Vagina (tissue), 2 donors: ENCODE measurements around the gene NFATC2. TPM values are rescaled to one million over a fixed set of nuclear protein-coding genes. Genes with fewer than 3 reads are reported as not detected.

Source experiments
- DNase-seq, 2 donors: peaks; one replicate each; pipeline ENCODE4 v3.0.0-alpha.2; 2017; ENCODE audit errors: extremely low spot score in 2 of 2
- H3K27ac ChIP-seq: fragments of 200-600 bp; sonication (generic); one replicate; pipeline ENCODE4 v1.5.1; 2019
- H3K27me3 ChIP-seq: fragments of 200-600 bp; sonication (generic); one replicate; pipeline ENCODE4 v1.5.1; 2019
- H3K36me3 ChIP-seq, 2 donors: fragments of 200-600 bp; sonication (generic); one replicate each; pipeline ENCODE4 v1.5.1; 2017 to 2019
- H3K4me1 ChIP-seq: fragments of 200-600 bp; sonication (generic); one replicate; pipeline ENCODE4 v1.5.1; 2019
- H3K4me3 ChIP-seq, 2 donors: fragments of 200-600 bp; sonication (generic); 1 replicate in 1 of 2; 2 replicates in 1 of 2; pipeline ENCODE4 v1.5.1; 2016 to 2019
- H3K9me3 ChIP-seq: fragments of 200-600 bp; sonication (generic); one replicate; pipeline ENCODE4 v1.5.1; 2019
- CTCF ChIP-seq, 3 experiments: fragments of 450-650 bp in 2 of 3; fragments of 200-600 bp in 1 of 3; sonication (generic) in 1 of 3; IDR thresholded peaks; one replicate each; pipeline ENCODE4 v1.5.1; 2017 to 2019; ENCODE audit warnings: antibody characterized with exemption in 3 of 3, mild to moderate bottlenecking in 2 of 3, moderate library complexity in 2 of 3
- POLR2A ChIP-seq, 2 donors: fragments of 450-650 bp; IDR thresholded peaks; one replicate each; pipeline ENCODE4 v1.6.1; 2017; ENCODE audit warnings: antibody characterized with exemption in 2 of 2, mild to moderate bottlenecking in 2 of 2, moderate library complexity in 2 of 2
- POLR2AphosphoS5 ChIP-seq, 2 donors: sonication (generic); formaldehyde crosslinking; IDR thresholded peaks; one replicate each; pipeline ENCODE4 v1.9.0; 2017; ENCODE audit warnings: antibody characterized with exemption in 2 of 2, mild to moderate bottlenecking in 2 of 2, low read depth in 1 of 2; ENCODE audit not compliant: insufficient read depth in 1 of 2
- intact Hi-C: fragments of 100-400 bp; cut with DNase I; formaldehyde crosslinking; loops from one replicate; pipeline ENCODE4 v1.15.1; 2023
- total RNA-seq: library from RNA; depleted of rRNA; stranded (reverse); fragments of >200 nt; gene quantifications from one replicate; pipeline ENCODE4 v1.2.3, GENCODE V29; 2016

Gene NFATC2
- total RNA-seq, 1 donor from 2014 or later, result 7.4 TPM

GRCh38 chr20:51384875-51385274 lies 157.6 kb downstream of the NFATC2 start:
- Histone ChIP-seq H3K27ac (no peak overlapping the region), H3K36me3 (no peaks in the 10 kb centered on the region), H3K27me3 (no peaks in the 10 kb centered on the region), H3K9me3 (no peaks in the 10 kb centered on the region), H3K4me3 (no peak overlapping the region), H3K4me1 (peaks cover 22% of the 10 kb centered on the region)
- no peak for DNase-seq
- intact Hi-C loops, result loop anchor here (10.0 kb wide), 1 partner anchor 60 kb away; no protein-coding TSS in a partner anchor
- TF ChIP-seq POLR2AphosphoS5 (IDR thresholded peaks at IDR 0.05; ENCODE audit: insufficient read depth in 1 of 2, low read depth in 1 of 2) (no peak), POLR2A (IDR thresholded peaks at IDR 0.05) (no peak), CTCF (IDR thresholded peaks at IDR 0.05) (no peak)

GRCh38 chr20:51383891-51384510 lies 158.5 kb downstream of the NFATC2 start:
- no peak overlapping the region for H3K4me3 ChIP-seq
- TF ChIP-seq POLR2AphosphoS5 (IDR thresholded peaks at IDR 0.05; ENCODE audit: insufficient read depth in 1 of 2, low read depth in 1 of 2), result no peak
- TF ChIP-seq POLR2A (IDR thresholded peaks at IDR 0.05), result no peak
- no peak for TF ChIP-seq CTCF (IDR thresholded peaks at IDR 0.05)
- H3K36me3 ChIP-seq, result no peaks in the 10 kb centered on the region
- no peaks in the 10 kb centered on the region for H3K9me3 ChIP-seq
- H3K27ac ChIP-seq, result no peak overlapping the region
- no peak for DNase-seq
- intact Hi-C loops, result loop anchor here (10.0 kb wide), 1 partner anchor 59 kb away; no protein-coding TSS in a partner anchor
- peaks cover 13% of the 10 kb centered on the region for H3K4me1 ChIP-seq
- no peaks in the 10 kb centered on the region for H3K27me3 ChIP-seq

- peaks cover 8% of the 10 kb centered on the region for H3K4me1 ChIP-seq
- H3K27me3 ChIP-seq, result no peaks in the 10 kb centered on the region
- DNase-seq, result no peak
- intact Hi-C loops, result loop anchor here (10.0 kb wide), 1 partner anchor 58 kb away; no protein-coding TSS in a partner anchor
- TF ChIP-seq CTCF (IDR thresholded peaks at IDR 0.05) (no peak), POLR2AphosphoS5 (IDR thresholded peaks at IDR 0.05; ENCODE audit: insufficient read depth in 1 of 2, low read depth in 1 of 2) (no peak), POLR2A (IDR thresholded peaks at IDR 0.05) (no peak)
- no peaks in the 10 kb centered on the region for H3K9me3 ChIP-seq
- no peaks in the 10 kb centered on the region for H3K36me3 ChIP-seq
- H3K27ac ChIP-seq, result no peak overlapping the region
- H3K4me3 ChIP-seq, result no peak overlapping the region
Observed at GRCh38 chr20:51382986-51383821, 159.3 kb downstream of the NFATC2 start.

- DNase-seq, result no peak
- intact Hi-C loops, result loop anchor here (10.0 kb wide), 1 partner anchor 58 kb away; no protein-coding TSS in a partner anchor
- Histone ChIP-seq H3K27me3 (no peaks in the 10 kb centered on the region), H3K4me3 (no peak overlapping the region), H3K9me3 (no peaks in the 10 kb centered on the region), H3K27ac (no peak overlapping the region), H3K4me1 (peaks cover 4% of the 10 kb centered on the region), H3K36me3 (no peaks in the 10 kb centered on the region)
- no peak for TF ChIP-seq CTCF (IDR thresholded peaks at IDR 0.05)
- no peak for TF ChIP-seq POLR2AphosphoS5 (IDR thresholded peaks at IDR 0.05; ENCODE audit: insufficient read depth in 1 of 2, low read depth in 1 of 2)
- no peak for TF ChIP-seq POLR2A (IDR thresholded peaks at IDR 0.05)
Observed at GRCh38 chr20:51382111-51382985, 160.2 kb downstream of the NFATC2 start.
